SHP77 (cell line): ENCODE measurements around the gene TIMMDC1.

Source experiments
- DNase-seq, 2 experiments: peaks; one replicate each; lab custom pipeline; 2025; lab: John Stamatoyannopoulos, UW

TIMMDC1 gene, protein sequence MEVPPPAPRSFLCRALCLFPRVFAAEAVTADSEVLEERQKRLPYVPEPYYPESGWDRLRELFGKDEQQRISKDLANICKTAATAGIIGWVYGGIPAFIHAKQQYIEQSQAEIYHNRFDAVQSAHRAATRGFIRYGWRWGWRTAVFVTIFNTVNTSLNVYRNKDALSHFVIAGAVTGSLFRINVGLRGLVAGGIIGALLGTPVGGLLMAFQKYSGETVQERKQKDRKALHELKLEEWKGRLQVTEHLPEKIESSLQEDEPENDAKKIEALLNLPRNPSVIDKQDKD

DNA sequence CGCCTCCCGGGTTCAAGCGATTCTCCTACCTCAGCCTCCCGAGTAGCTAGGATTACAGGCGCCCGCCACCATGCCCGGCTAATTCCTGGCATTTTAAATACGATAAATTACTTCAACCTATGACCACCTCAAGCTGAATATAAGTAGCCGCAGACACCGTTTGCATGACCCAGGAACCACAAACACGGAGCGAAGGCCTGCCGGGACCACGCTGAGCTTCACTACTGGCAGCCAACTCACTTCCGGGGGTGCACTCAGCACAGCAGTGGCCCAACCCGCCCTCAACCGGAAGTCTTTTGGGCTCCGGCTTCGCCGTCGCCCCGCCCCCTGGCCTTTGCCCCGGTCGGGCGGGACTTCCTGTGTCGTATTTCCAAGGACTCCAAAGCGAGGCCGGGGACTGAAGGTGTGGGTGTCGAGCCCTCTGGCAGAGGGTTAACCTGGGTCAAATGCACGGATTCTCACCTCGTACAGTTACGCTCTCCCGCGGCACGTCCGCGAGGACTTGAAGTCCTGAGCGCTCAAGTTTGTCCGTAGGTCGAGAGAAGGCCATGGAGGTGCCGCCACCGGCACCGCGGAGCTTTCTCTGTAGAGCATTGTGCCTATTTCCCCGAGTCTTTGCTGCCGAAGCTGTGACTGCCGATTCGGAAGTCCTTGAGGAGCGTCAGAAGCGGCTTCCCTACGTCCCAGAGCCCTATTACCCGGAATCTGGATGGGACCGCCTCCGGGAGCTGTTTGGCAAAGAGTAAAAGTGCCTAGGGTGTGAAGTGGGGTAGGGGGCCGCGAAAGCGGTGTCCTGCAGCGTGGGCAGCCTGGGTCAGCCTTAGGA is at the start of gene TIMMDC1:
TSS of gene TIMMDC1 (plus strand) at position 362 of the 826 bp plus-strand sequence. CDS start at position 549, 187 bp downstream.
- peak; percentile 94 to 98 for DNase-seq

DNA sequence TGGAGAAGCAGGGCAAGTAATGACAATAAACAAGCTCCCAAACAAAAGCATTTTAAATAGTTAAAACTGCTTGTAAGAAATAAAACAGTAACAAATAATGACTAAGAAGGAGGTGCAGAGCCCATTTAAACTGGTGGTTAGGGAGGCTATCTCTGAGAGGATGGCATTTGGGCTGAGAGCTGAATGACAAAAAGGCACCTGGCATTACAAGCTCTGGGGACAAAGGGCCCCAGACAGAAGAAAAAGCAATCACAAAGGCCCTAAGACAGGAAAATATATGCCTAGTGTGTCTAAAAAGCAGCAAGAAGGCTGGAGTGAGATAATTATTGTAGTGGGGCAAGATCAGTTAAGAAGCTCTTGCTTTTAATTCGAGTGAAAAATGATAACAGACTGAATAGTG is 44.5 kb upstream of the TIMMDC1 start:
- no peak for DNase-seq

DNA sequence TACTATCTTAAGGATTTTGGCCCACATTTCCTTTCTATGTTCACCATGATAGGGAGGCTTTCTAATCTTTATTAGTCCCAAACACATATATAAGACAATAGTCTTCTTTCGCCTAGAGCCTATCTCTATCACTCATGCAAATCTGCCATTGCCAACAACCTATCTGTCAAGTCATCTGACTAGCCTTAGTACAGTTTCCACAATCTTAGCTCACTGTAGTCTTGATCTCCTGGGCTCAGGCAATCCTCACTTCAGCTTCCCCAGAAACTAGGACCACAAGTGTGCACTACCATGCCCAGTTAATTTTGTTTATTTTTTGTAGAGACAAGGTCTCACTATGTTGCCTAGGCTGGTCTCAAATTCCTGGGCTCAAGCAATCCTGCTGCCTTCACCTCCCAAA is 41.9 kb upstream of the TIMMDC1 start:
- no peak for DNase-seq

DNA sequence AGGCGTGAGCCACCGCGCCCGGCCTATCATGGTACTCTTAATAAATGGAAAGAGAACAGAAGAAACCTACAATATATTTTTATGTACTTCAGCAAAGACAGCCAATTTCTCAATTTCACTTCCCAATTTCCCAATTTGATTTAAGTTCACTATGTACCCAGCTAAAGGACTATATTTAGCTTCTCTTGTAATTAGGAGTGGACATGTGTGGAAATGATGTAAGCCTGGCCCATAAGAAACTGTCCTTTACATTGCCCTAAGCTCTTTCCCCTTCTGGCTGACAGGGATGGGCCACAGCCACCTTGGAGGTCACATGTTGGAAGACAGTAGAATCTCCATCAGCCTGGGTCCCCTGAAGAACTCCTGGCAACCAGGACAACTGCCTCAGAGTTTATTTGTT is 41.1 kb upstream of the TIMMDC1 start:
- DNase-seq = no peak

GRCh38 chr3:119463171-119464169 is 34.9 kb upstream of the TIMMDC1 start, which contains the start of gene TMEM39A:
Gene TMEM39A (minus strand): TSS chr3:119463615. CDS start chr3:119462074, 1,541 bp downstream.
- DNase-seq = peak; percentile 97 to 99

DNA sequence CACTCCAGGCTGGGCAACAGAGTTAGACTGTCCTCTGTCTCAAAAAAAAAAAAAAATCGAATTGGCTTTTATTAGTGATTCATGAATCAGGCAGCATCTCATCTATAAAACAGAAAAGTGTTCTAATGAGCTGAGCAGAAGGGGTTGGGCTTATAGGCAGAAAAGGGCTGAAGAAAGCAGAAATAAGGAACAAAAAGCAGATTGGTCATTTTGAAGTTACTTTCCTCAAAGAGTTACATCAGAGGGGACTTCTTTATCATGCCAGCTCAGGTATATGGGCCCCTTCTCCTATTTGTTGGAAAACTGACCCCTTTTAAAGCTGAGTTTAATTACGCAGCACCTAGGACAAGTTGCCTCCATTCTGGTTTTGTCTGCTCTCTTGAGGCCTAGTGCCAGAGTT is 30.3 kb upstream of the TIMMDC1 start:
- DNase-seq = peak in 1 of 2 experiments; percentile 18

DNA sequence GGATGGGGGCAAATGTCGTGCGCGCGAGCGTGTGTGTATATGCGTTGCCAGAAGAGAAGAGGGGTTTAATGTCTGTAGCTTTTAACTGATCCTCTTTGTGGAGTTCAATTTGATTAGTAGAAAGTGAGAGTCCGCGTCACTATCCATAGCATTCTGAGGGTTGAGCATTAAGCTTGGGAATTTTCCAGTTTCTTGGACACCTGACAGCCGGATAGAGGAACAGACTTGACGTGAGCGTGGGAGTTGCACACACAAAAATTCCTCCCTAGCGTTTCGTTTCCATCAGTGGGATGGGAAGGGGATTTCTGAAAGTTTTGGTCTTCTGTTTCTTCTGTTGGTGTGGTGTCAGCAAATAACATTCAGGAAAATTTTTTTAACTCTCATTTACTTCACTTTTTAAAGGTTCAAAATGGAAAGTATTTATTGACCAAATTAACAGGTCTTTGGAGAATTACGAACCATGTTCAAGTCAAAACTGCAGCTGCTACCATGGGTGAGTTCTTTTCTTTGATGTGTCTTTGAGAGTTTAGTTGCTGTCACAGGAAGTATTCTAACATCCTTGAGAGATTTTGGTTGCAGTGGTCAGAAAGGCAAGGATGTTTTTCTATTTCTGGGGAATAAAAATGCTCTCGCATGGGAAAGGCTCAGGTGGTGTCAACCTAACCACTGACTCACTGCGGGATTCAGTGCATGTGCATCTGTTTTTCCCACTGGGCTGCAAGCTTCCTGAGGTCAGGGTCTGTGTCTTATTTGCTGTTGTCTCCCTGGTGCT is 28.7 kb upstream of the TIMMDC1 start:
- peak in 1 of 2 experiments; percentile 15 for DNase-seq

- DNase-seq = no peak
These were observed 27.5 kb upstream of the TIMMDC1 start for GRCh38 chr3:119470866-119471265.

DNA sequence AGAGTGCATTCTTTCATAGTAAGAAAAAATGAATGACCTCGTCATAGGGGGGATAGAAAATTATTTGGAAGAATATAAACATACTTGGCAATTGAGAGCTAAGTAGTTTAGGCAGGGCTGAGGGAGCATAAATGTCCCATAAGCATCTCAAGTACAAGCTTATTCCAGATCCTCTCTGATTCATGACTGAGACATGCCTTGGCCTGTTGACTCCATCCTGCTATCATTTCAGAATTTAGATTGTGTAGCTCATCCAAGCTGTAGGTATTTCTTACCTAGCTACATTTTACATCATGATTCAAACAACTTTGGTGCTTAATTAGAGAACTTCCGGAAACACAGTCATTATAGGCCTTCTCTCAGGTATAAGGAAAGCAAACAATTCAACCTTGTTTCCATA is 17.3 kb upstream of the TIMMDC1 start:
- DNase-seq = no peak

GRCh38 chr3:119483101-119483500 is 15.2 kb upstream of the TIMMDC1 start:
- DNase-seq = no peak

- DNase-seq = no peak
These were observed 12.8 kb upstream of the TIMMDC1 start for GRCh38 chr3:119485563-119485962.

DNA sequence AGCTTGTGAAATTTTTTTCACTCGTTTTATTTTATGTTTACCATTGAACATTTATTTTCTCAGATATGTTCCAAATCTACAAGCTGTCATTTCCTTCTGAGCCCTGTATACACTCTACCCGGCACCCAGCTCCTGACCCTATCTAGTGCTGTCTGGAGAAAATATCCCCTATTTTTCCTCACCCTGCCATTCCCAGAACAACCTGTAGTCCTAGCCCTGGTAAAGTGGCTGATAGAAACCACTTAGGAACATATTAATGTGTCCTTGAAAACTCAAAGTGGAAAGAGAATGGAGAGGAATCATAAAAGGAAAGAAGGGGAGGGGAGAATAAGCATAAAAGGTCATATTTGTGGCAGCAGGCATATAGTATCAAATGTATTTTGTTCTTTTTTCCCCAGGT is 8.2 kb upstream of the TIMMDC1 start:
- DNase-seq = no peak

DNA sequence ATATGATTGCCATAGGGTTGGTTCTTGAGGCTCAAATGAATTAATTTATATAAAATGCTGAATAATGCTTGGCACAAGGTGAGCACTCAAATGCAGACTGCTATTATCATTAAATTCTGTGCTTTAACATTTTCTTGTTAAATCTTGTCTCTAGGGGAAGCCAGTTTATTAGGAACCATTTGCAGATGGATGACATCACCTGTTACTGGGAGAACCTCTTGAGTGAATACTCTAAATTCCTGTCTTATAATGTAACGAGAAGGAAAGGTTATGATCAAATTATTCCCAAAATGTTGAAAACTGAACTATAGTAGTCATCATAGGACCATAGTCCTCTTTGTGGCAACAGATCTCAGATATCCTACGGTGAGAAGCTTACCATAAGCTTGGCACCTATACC is 6.2 kb upstream of the TIMMDC1 start:
- DNase-seq = no peak

DNA sequence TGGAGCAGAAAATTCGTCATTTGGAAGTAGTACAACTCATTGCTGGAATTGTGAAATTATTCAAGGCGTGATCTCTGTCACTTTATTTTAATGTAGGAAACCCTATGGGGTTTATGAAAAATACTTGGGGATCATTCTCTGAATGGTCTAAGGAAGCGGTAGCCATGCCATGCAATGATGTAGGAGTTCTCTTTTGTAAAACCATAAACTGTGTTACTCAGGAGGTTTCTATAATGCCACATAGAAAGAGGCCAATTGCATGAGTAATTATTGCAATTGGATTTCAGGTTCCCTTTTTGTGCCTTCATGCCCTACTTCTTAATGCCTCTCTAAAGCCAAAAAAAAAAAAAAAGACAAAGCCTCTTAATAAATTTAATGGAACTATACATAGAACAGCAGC is 5.5 kb upstream of the TIMMDC1 start:
- DNase-seq = no peak

GRCh38 chr3:119494597-119494996 is 3.8 kb upstream of the TIMMDC1 start:
- DNase-seq = no peak

GRCh38 chr3:119497820-119498185 is 544 bp upstream of the TIMMDC1 start:
- peak in 1 of 2 experiments; percentile 6 for DNase-seq

DNA sequence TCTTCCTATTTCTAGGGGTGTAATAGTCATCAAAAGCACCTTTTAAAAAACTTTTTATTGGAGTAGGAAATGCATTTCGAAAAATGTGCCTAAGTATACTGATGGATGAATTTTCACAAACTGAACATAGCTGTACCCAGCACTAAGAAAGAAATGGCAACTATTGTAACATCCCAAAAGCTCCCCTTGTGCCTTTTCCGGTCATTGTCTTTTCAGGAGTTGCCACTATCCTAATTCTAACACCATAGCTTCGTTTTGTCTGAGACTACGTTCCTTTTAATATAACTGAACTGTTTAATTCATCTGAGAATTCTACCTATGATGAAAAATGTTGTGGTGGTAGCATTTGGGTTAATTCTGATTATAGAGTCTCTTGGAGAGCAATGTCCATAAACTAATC is 1.9 kb downstream of the TIMMDC1 start:
- DNase-seq = no peak

DNA sequence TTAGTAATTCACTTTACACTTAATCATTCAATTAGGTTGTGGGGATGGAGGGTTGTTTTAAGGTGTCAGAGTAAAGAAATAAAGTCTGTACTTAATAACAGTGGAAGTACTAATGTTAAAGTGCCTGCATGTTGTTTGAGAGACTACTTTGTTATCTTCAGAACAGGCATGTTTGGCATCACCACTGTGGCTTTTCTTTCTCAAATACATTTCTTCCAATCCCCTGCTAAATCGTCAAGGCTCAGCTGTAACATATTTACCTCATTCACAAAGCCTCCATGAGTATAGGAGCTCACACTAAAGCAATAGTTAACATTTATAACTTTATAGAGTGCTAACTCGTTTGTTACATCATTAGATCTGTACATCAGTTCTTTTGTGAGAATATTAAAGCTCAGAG is 2.6 kb downstream of the TIMMDC1 start:
- DNase-seq = no peak

GRCh38 chr3:119506631-119507030 is 8.3 kb downstream of the TIMMDC1 start:
- DNase-seq = no peak

GRCh38 chr3:119507404-119507803 is 9.1 kb downstream of the TIMMDC1 start:
- no peak for DNase-seq

- no peak for DNase-seq
These were observed 10.0 kb downstream of the TIMMDC1 start for GRCh38 chr3:119508172-119508845.
